Motor neuron (in vitro differentiated cells): ENCODE data around the gene IQCE. TPM values are rescaled to one million over a fixed set of nuclear protein-coding genes. Genes with fewer than 3 reads are reported as not detected.

ENCODE experiments used
- ATAC-seq, 8 experiments: fragments of 200-7000 bp; cut with Tn5 transposase; replicated peaks in 6 of 8; 2 replicates each; pipeline ENCODE4 v1.8.0; 2021; ENCODE audit warnings: mild to moderate bottlenecking in 8 of 8, moderate library complexity in 8 of 8
- H3K27ac ChIP-seq, 2 donors: fragments of 250-450 bp; sonication (Bioruptor Pico); 2 replicates each; pipeline ENCODE4 v1.9.0; 2021; ENCODE audit warnings: antibody characterized with exemption in 2 of 2, mild to moderate bottlenecking in 2 of 2, moderate library complexity in 1 of 2
- H3K4me1 ChIP-seq, 2 donors: fragments of 250-450 bp; sonication (Bioruptor Pico); replicated peaks in 1 of 2; 2 replicates each; pipeline ENCODE4 v1.6.1; 2021; ENCODE audit warnings: antibody characterized with exemption in 2 of 2, mild to moderate bottlenecking in 2 of 2, moderate library complexity in 1 of 2
- H3K4me3 ChIP-seq, 5 donors: fragments of 250-450 bp; sonication (Bioruptor Pico); 2 replicates each; pipeline ENCODE4 v1.9.0; 2021; ENCODE audit warnings: antibody characterized with exemption in 5 of 5, mild to moderate bottlenecking in 5 of 5, moderate library complexity in 4 of 5
- WGBS, 10 experiments: fragments of 450-650 bp; shearing (Covaris generic); methylation state at CpG; one replicate each; pipeline ENCODE4 v1.0.0; 2022; 5-methylcytosine and 5-hydroxymethylcytosine counted together
- in situ Hi-C, 9 experiments: fragments of 400-800 bp; cut with MboI; loops; one replicate each; pipeline ENCODE4 v1.15.0; 2021; ENCODE audit warnings: low sequenced_read_pairs in 9 of 9, low pct_unique_long_range_greater_than_20kb in 2 of 9; ENCODE audit not compliant: unreplicated experiment in 9 of 9
- total RNA-seq, 8 experiments: library from RNA; unstranded; fragments of 300-600 nt; gene quantifications; 2 replicates each; pipeline versions ENCODE4 v1.2.3 to v1.2.4, GENCODE V29; 2022

Gene IQCE
- total RNA-seq, 8 experiments from 2014 or later, result 5.5 to 26.5 (median 6.5) TPM

GRCh38 chr7:2633538-2634266 lies 74.9 kb downstream of the IQCE start:
- peak; percentile 55 to 68 (median 64) for ATAC-seq

DNA sequence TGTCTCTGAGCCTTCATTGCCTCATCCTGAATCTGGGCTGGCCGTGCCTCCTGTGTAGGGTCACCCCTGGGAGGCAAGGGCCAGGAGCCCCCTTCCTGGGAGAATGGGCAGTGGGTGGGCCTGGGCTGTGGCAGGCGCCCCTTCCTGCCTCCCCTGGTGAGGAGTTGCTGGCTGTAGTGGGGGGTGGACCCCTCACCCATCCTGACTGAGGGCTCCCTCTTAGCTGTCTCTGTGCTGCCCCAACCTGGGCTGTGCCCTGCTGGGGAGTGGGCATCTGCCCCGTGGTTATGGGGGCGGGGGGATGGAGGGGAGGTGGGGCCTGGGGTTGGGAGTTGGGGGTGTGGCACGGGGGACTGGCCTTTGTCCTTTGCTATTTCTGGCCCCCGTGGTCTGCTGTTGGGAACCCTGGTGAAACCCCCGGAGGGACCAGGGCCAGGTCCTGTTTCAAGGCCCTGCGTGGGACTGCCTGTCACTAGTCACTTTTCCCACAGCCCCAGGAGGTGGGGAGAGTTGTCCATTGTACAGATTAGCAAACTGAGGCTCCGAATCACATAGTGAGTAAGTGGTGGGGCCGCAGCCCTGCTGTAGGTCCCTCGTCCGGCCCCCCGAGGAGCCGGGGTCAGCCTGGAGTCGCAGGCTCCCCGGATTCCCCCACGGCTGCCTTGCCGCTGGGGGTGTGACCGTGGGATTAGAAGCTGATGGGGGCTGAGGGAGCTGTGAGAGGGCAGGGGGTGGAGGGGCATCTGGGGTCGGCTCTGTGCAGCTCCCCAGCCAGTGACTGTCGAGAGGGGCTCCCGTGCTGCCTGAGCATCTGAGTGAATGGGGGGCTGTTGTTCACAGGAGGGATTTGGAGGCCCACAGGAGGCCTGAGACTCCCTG lies 75.7 kb downstream of the IQCE start:
- no peak for ATAC-seq
- Histone ChIP-seq H3K4me3 (peak overlapping the region; percentile 77 to 96 (median 90)), H3K27ac (peak overlapping the region; percentile 90 to 91), H3K4me1 (peaks cover 20 to 21% of the 10 kb centered on the region in 2 donors)
- in situ Hi-C loops, result no loop called here
- 30 to 60% methylated on average over 1 to 2 of the region's 22 CpGs; no CpG with 5 or more reads in 8 of the 10 experiments for WGBS, 10 experiments

More at GRCh38 chr7:2633538-2634266, 74.9 kb downstream of the IQCE start:
- Histone ChIP-seq H3K27ac (peak overlapping the region; percentile 90 to 91), H3K4me1 (peaks cover 20 to 21% of the 10 kb centered on the region in 2 donors), H3K4me3 (peak overlapping the region; percentile 77 to 96 (median 90))
- in situ Hi-C loops, result no loop called here
- WGBS, 10 experiments, result 0 to 39% (median 3%) methylated on average over 1 to 5 of the region's 22 CpGs; no CpG with 5 or more reads in 5 of the 10 experiments

GRCh38 chr7:2635148-2635668 lies 76.4 kb downstream of the IQCE start:
- ATAC-seq, result no peak
- in situ Hi-C loops, result no loop called here
- H3K4me3 ChIP-seq, result no peak overlapping the region
- WGBS, 10 experiments, result 40 to 89% (median 88%) methylated on average over 1 to 3 of the region's 15 CpGs; no CpG with 5 or more reads in 7 of the 10 experiments
- H3K4me1 ChIP-seq, result peaks cover 20 to 21% of the 10 kb centered on the region in 2 donors
- no peak overlapping the region for H3K27ac ChIP-seq

- no peak overlapping the region for H3K4me3 ChIP-seq
- peaks cover 24 to 25% of the 10 kb centered on the region in 2 donors for H3K4me1 ChIP-seq
- WGBS, 10 experiments, result 80 to 92% (median 89%) methylated on average over 3 to 10 of the region's 22 CpGs; no CpG with 5 or more reads in 5 of the 10 experiments
- in situ Hi-C loops, result no loop called here
- H3K27ac ChIP-seq, result no peak overlapping the region
- no peak for ATAC-seq
Observed at GRCh38 chr7:2635810-2636701, 77.3 kb downstream of the IQCE start.

GRCh38 chr7:2637066-2637471 lies 78.3 kb downstream of the IQCE start:
- WGBS, 10 experiments, result 71 to 73% methylated on average over 4 of the region's 17 CpGs; no CpG with 5 or more reads in 8 of the 10 experiments
- in situ Hi-C loops, result no loop called here
- H3K4me3 ChIP-seq, result no peak overlapping the region
- peaks cover 27 to 30% of the 10 kb centered on the region in 2 donors for H3K4me1 ChIP-seq
- no peak overlapping the region for H3K27ac ChIP-seq
- ATAC-seq, result no peak

- H3K27ac ChIP-seq, result no peak overlapping the region
- WGBS, 10 experiments, result 57 to 100% (median 93%) methylated on average over 1 to 3 of the region's 23 CpGs; no CpG with 5 or more reads in 6 of the 10 experiments
- in situ Hi-C loops, result no loop called here
- no peak for ATAC-seq
- H3K4me1 ChIP-seq, result peaks cover 27 to 30% of the 10 kb centered on the region in 2 donors
- no peak overlapping the region for H3K4me3 ChIP-seq
Observed at GRCh38 chr7:2637505-2638223, 78.9 kb downstream of the IQCE start.

GRCh38 chr7:2638224-2638991 lies 79.6 kb downstream of the IQCE start:
- ATAC-seq, result peak in 2 of 8 experiments; percentile 4 to 17
- in situ Hi-C loops, result no loop called here
- H3K27ac ChIP-seq, result no peak overlapping the region
- WGBS, 10 experiments, result 17 to 80% (median 35%) methylated on average over 2 of the region's 34 CpGs; no CpG with 5 or more reads in 7 of the 10 experiments
- peaks cover 28 to 31% of the 10 kb centered on the region in 2 donors for H3K4me1 ChIP-seq
- no peak overlapping the region for H3K4me3 ChIP-seq

DNA sequence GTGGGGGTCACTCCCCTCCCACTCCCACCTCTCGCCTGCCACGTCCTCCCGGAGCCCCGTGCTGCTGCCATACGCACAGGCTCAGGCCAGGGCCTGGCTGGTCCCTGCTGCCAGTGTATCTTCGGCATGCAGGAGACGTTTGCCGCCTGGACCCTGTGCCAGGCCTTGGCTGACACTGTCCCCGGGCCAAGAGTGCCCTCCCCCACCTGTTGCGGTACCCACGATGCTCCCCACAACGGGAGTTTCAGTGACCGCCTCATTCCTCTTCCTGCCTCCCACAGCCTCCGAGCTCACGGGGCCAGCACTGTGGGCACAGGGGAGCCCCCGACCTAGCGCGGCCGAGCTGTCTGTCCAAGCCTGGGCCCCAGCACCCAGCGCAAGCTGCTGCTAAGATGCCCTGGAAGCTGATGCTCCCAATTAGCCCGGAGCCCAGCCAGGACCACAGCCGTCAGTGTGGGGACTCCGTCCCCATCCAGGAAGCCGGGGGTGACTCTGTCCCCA lies 80.5 kb downstream of the IQCE start:
- 40 to 100% (median 80%) methylated on average over 1 to 18 of the region's 24 CpGs; no CpG with 5 or more reads in 7 of the 10 experiments for WGBS, 10 experiments
- Histone ChIP-seq H3K27ac (no peak overlapping the region), H3K4me1 (peaks cover 34 to 38% of the 10 kb centered on the region in 2 donors), H3K4me3 (no peak overlapping the region)
- in situ Hi-C loops, result no loop called here
- no peak for ATAC-seq

- Histone ChIP-seq H3K4me3 (no peak overlapping the region), H3K27ac (no peak overlapping the region), H3K4me1 (peaks cover 35 to 38% of the 10 kb centered on the region in 2 donors)
- no peak for ATAC-seq
- in situ Hi-C loops, result no loop called here
- 80 to 100% (median 100%) methylated on average over 1 to 2 of the region's 37 CpGs; no CpG with 5 or more reads in 6 of the 10 experiments for WGBS, 10 experiments
Observed at GRCh38 chr7:2639695-2640481, 81.1 kb downstream of the IQCE start.

DNA sequence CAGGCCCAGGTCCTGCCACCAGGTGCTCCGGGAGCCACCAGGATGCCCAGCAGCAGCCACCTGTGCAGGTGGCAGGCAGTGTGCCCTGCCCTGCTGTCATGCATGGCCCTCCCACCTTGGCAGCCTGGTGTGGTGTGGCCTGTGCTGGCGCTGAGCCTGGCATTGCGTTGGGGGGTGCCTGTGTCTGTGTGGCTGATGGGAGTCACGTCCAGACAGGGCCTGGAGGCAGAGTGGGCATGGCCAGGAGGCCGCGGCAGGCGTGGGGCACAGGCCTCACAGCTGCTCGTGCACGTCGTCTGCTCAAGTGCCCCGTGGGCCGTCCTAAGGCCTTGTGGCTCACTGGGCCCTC lies 81.7 kb downstream of the IQCE start:
- ATAC-seq, result no peak
- in situ Hi-C loops, result no loop called here
- Histone ChIP-seq H3K27ac (no peak overlapping the region), H3K4me1 (peaks cover 41 to 42% of the 10 kb centered on the region in 2 donors), H3K4me3 (no peak overlapping the region)
- no CpG with 5 or more reads among the region's 12 CpGs for WGBS, 10 experiments
